H9 (cell line): ENCODE results near the gene ANK2. TPM values are rescaled to one million over a fixed set of nuclear protein-coding genes. Genes with fewer than 3 reads are reported as not detected.

Source experiments
- DNase-seq: peaks from one replicate; pipeline ENCODE4 v3.0.0-alpha.2; 2017
- H2AFZ ChIP-seq: one replicate; pipeline ENCODE4 v1.6.1; 2013; ENCODE audit warnings: mild to moderate bottlenecking, low read length, control low read depth, moderate library complexity
- H2AK5ac ChIP-seq: 2 replicates; pipeline ENCODE4 v1.6.1; 2013; ENCODE audit warnings: low read length, control low read depth, mixed read lengths; ENCODE audit not compliant: insufficient read length
- H2BK120ac ChIP-seq: one replicate; pipeline ENCODE4 v1.6.1; 2013; ENCODE audit warnings: low read depth, mild to moderate bottlenecking, low read length, control low read depth, inconsistent platforms; ENCODE audit not compliant: poor library complexity, severe bottlenecking
- H2BK12ac ChIP-seq: 2 replicates; pipeline ENCODE4 v1.6.1; 2013; ENCODE audit warnings: low read length, control low read depth, mixed read lengths, low read depth; ENCODE audit not compliant: insufficient read length
- H2BK15ac ChIP-seq: 2 replicates; pipeline ENCODE4 v1.6.1; 2013; ENCODE audit warnings: low read depth, low read length, control low read depth
- H2BK20ac ChIP-seq: one replicate; pipeline ENCODE4 v1.6.1; 2013; ENCODE audit warnings: low read depth, mild to moderate bottlenecking, low read length, control low read depth, inconsistent platforms; ENCODE audit not compliant: poor library complexity, severe bottlenecking
- H2BK5ac ChIP-seq: 2 replicates; pipeline ENCODE4 v1.6.1; 2013; ENCODE audit warnings: low read length, control low read depth, mixed read lengths; ENCODE audit not compliant: insufficient read length
- H3K14ac ChIP-seq: 2 replicates; pipeline ENCODE4 v1.6.1; 2013; ENCODE audit warnings: low read length, control low read depth; ENCODE audit not compliant: insufficient read depth
- H3K18ac ChIP-seq: 2 replicates; pipeline ENCODE4 v1.6.1; 2013; ENCODE audit warnings: low read depth, mild to moderate bottlenecking, mixed read lengths, low read length, control low read depth; ENCODE audit not compliant: insufficient read length
- H3K23ac ChIP-seq: 2 replicates; pipeline ENCODE4 v1.6.1; 2013; ENCODE audit warnings: low read length, control low read depth, mixed read lengths, low read depth; ENCODE audit not compliant: insufficient read length
- H3K23me2 ChIP-seq: 2 replicates; pipeline ENCODE4 v1.6.1; 2013; ENCODE audit warnings: low read depth, mild to moderate bottlenecking, mixed read lengths, low read length, control low read depth; ENCODE audit not compliant: insufficient read length, poor library complexity, severe bottlenecking
- H3K27ac ChIP-seq: 2 replicates; pipeline ENCODE4 v1.5.1; 2013; ENCODE audit warnings: low read length, control low read depth, mixed read lengths, low read depth; ENCODE audit not compliant: insufficient read length
- H3K27me3 ChIP-seq: 2 replicates; pipeline ENCODE4 v1.6.1; 2013; ENCODE audit warnings: low read length, control low read depth, inconsistent platforms; ENCODE audit not compliant: insufficient read depth
- H3K4ac ChIP-seq: 2 replicates; pipeline ENCODE4 v1.6.1; 2013; ENCODE audit warnings: low read depth, mild to moderate bottlenecking, control low read depth, inconsistent platforms, low read length, moderate library complexity
- H3K4me1 ChIP-seq: 2 replicates; pipeline ENCODE4 v1.6.1; 2013; ENCODE audit warnings: low read length, control low read depth, inconsistent platforms; ENCODE audit not compliant: insufficient read depth
- H3K4me2 ChIP-seq: 2 replicates; pipeline ENCODE4 v1.6.1; 2013; ENCODE audit warnings: low read length, control low read depth, mixed read lengths; ENCODE audit not compliant: insufficient read length, insufficient read depth
- H3K56ac ChIP-seq: 2 replicates; pipeline ENCODE4 v1.6.1; 2013; ENCODE audit warnings: low read depth, mild to moderate bottlenecking, mixed read lengths, low read length, control low read depth; ENCODE audit not compliant: insufficient read length
- H3K79me1 ChIP-seq: 2 replicates; pipeline ENCODE4 v1.6.1; 2013; ENCODE audit warnings: low read depth, mild to moderate bottlenecking, moderate library complexity, low read length, control low read depth, inconsistent platforms; ENCODE audit not compliant: insufficient read depth, poor library complexity, severe bottlenecking
- H3K79me2 ChIP-seq: 2 replicates; pipeline ENCODE4 v1.6.1; 2013; ENCODE audit warnings: low read length, control low read depth, inconsistent platforms; ENCODE audit not compliant: insufficient read depth
- H3K9ac ChIP-seq: 2 replicates; pipeline ENCODE4 v1.6.1; 2013; ENCODE audit warnings: low read length, control low read depth, mixed read lengths; ENCODE audit not compliant: insufficient read length; ENCODE audit errors: extremely low read depth
- H3K9me3 ChIP-seq: one replicate; pipeline ENCODE4 v1.6.1; 2013; ENCODE audit warnings: low read depth, low read length, inconsistent platforms; ENCODE audit not compliant: control insufficient read depth
- H3T11ph ChIP-seq: one replicate; pipeline ENCODE4 v1.6.1; 2013; ENCODE audit warnings: mild to moderate bottlenecking, low read length, control low read depth, inconsistent platforms
- H4K20me1 ChIP-seq: one replicate; pipeline ENCODE4 v1.6.1; 2013; ENCODE audit not compliant: control insufficient read depth, insufficient read length, insufficient read depth
- H4K5ac ChIP-seq: 2 replicates; pipeline ENCODE4 v1.6.1; 2013; ENCODE audit warnings: low read depth, mild to moderate bottlenecking, mixed read lengths, low read length, control low read depth; ENCODE audit not compliant: insufficient read length
- H4K8ac ChIP-seq: replicated peaks from 2 replicates; pipeline ENCODE4 v1.6.1; 2013; ENCODE audit warnings: low read length, control low read depth, mixed read lengths, low read depth; ENCODE audit not compliant: insufficient read length
- H4K91ac ChIP-seq: 2 replicates; pipeline ENCODE4 v1.6.1; 2013; ENCODE audit warnings: low read depth, mild to moderate bottlenecking, moderate library complexity, mixed read lengths, low read length, control low read depth; ENCODE audit not compliant: insufficient read length
- H3K27ac Mint-ChIP-seq, 3 experiments: 2 replicates in 2 of 3; 3 replicates in 1 of 3; pipeline ENCODE4 v1.8.0; 2020 to 2021; ENCODE audit warnings: mixed read lengths in 3 of 3, mild to moderate bottlenecking in 1 of 3, moderate library complexity in 1 of 3
- H3K27me3 Mint-ChIP-seq: 2 replicates; pipeline ENCODE4 v1.8.0; 2021; ENCODE audit warnings: low read depth, mild to moderate bottlenecking, moderate library complexity, mixed read lengths
- H3K36me3 Mint-ChIP-seq, 3 experiments: 2 replicates in 2 of 3; 3 replicates in 1 of 3; pipeline ENCODE4 v1.8.0; 2020 to 2021; ENCODE audit warnings: low read depth in 3 of 3, mixed read lengths in 3 of 3; ENCODE audit not compliant: insufficient read depth in 1 of 3
- H3K4me1 Mint-ChIP-seq, 2 experiments: 2 replicates each; pipeline ENCODE4 v1.8.0; 2020; ENCODE audit warnings: mixed read lengths in 2 of 2
- H3K4me3 Mint-ChIP-seq, 2 experiments: 2 replicates in 1 of 2; 3 replicates in 1 of 2; pipeline ENCODE4 v1.8.0; 2020 to 2021; ENCODE audit warnings: mild to moderate bottlenecking in 2 of 2, mixed read lengths in 2 of 2, moderate library complexity in 1 of 2
- H3K9me3 Mint-ChIP-seq, 2 experiments: 2 replicates in 1 of 2; 3 replicates in 1 of 2; pipeline ENCODE4 v1.8.0; 2020; ENCODE audit warnings: mild to moderate bottlenecking in 2 of 2, mixed read lengths in 2 of 2, moderate library complexity in 1 of 2
- WGBS: extraction: QIAGEN DNeasy Blood & Tissue Kit; methylation state at CpG from one replicate; pipeline ENCODE4 v1.1.7; 2013; ENCODE audit warnings: missing lambda C conversion rate, low lambda C conversion rate, mixed read lengths; ENCODE audit not compliant: insufficient read length; ENCODE audit errors: extremely low coverage; 5-methylcytosine and 5-hydroxymethylcytosine counted together
- total RNA-seq: library from RNA; stranded (reverse); gene quantifications from 2 replicates; pipeline ENCODE4 v1.2.1, GENCODE V29; 2021
- TF ChIP-seq, protein P1 (sequence below): fragments of 200-600 bp; sonication (generic); conservative IDR thresholded peaks from 3 replicates; pipeline ENCODE4 v1.8.0; 2021; ENCODE audit warnings: antibody characterized with exemption, mild to moderate bottlenecking

ANK2 gene
- total RNA-seq, 1 experiment from 2014 or later, result 36.8 TPM

- Histone ChIP-seq H2BK12ac (no peak overlapping the region), H2BK5ac (no peak overlapping the region), H3K14ac (no peak overlapping the region), H4K5ac (no peak overlapping the region), H2AK5ac (no peak overlapping the region), H2BK120ac (no peak overlapping the region), H2BK20ac (no peak overlapping the region), H3K27me3 (no peaks in the 10 kb centered on the region), H3K18ac (no peak overlapping the region), H3K79me1 (no peaks in the 10 kb centered on the region), H3T11ph (no peak overlapping the region), H3K23me2 (no peaks in the 10 kb centered on the region), H2BK15ac (no peak overlapping the region), H2AFZ (no peak overlapping the region), H3K4me2 (no peak overlapping the region), H3K9ac (no peak overlapping the region), H3K4ac (no peak overlapping the region), H3K4me1 (no peaks in the 10 kb centered on the region; the same call in 1 of the 2 replicates), H3K27ac (no peak overlapping the region), H3K56ac (no peak overlapping the region), H4K91ac (no peak overlapping the region), H4K8ac (no peak overlapping the region), H3K23ac (no peak overlapping the region), H3K79me2 (no peaks in the 10 kb centered on the region), H4K20me1 (no peaks in the 10 kb centered on the region), H3K9me3 (no peaks in the 10 kb centered on the region)
- Mint-ChIP-seq H3K4me1 (peaks cover 42 to 43% of the 10 kb centered on the region in 2 experiments), H3K4me3 (no peak overlapping the region), H3K27me3 (no peaks in the 10 kb centered on the region), H3K36me3 (peaks cover 0 to 4% (median 0%) of the 10 kb centered on the region in 3 experiments; a peak in 3 of 7 replicates), H3K27ac (no peak overlapping the region), H3K9me3 (no peaks in the 10 kb centered on the region)
- WGBS, result no CpG with 5 or more reads among the region's 2 CpGs
- no peak for DNase-seq
- TF ChIP-seq, protein P1, sequence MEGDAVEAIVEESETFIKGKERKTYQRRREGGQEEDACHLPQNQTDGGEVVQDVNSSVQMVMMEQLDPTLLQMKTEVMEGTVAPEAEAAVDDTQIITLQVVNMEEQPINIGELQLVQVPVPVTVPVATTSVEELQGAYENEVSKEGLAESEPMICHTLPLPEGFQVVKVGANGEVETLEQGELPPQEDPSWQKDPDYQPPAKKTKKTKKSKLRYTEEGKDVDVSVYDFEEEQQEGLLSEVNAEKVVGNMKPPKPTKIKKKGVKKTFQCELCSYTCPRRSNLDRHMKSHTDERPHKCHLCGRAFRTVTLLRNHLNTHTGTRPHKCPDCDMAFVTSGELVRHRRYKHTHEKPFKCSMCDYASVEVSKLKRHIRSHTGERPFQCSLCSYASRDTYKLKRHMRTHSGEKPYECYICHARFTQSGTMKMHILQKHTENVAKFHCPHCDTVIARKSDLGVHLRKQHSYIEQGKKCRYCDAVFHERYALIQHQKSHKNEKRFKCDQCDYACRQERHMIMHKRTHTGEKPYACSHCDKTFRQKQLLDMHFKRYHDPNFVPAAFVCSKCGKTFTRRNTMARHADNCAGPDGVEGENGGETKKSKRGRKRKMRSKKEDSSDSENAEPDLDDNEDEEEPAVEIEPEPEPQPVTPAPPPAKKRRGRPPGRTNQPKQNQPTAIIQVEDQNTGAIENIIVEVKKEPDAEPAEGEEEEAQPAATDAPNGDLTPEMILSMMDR, result no peak
These were observed 6.9 kb downstream of the ANK2 start for GRCh38 chr4:113056318-113056717.
